Stimulated activated CD4-positive, alpha-beta T cell treated with anti-CD3 and anti-CD28 coated beads, TNF-alpha, amount 100 ng/mL, for 24 hours (primary cell): Measurements from ENCODE around the gene MEGF6.
A peak's percentile ranks its signal among the peaks of the same experiment; 100 is the strongest.

ENCODE experiments used
- DNase-seq, 3 experiments: peaks; one replicate each; pipeline ENCODE4 v3.0.0-alpha.2; 2020; ENCODE audit warnings: low read depth in 3 of 3

MEGF6 gene

DNA sequence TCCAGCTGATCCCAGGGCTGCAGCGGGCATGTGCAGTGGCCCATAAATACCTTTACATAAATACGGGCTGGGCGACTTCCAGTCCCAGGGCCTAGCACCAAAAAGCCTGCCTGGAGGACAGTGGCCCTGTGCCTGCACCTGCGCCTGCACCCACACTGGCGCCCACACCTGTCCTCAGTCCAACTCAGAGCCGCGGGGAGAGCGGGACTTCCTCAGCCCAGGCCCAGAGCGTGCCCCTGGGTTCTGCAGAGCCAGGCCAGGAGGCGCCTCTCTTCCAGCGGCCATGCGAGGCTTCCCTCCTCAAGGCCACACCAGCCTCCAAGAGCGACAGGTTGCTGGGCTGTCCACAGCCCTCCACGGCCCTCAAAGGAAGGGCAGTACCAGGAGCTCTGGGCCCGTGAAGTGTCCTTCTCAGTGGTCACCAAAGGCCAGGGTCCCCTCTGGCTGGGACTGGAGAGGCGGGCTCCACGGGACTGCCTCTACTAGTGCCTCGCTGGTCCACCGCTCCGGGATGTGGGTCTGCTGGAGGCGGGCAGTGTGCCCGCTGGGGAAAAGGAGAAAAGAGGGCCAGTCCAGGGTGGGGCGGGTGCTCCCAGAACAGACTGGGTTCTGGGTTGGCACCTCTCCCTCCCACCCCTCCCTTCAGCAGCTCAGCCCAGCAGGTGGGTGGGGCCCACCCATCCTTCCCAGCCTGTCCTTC is 121.1 kb downstream of the MEGF6 start:
- no peak for DNase-seq

DNA sequence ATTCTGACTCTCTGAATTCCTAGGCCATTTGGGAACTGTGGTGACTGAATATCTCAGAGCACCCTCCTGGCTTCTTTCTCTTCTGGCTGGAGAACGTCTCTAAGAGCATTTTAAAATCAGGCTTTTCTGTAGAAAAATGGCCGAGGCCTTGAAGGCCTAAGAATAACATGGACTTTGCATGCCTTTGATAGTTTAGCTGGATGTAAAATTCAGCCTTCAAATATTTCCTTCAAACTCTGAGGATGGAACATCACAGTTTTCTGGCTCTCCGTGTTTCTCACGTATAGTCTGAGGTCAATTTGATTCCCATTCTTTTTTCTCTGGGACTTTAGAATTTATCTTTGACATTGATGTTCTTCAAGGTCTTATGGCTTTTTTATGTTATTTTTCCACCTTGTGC is 122.9 kb downstream of the MEGF6 start:
- no peak for DNase-seq

DNA sequence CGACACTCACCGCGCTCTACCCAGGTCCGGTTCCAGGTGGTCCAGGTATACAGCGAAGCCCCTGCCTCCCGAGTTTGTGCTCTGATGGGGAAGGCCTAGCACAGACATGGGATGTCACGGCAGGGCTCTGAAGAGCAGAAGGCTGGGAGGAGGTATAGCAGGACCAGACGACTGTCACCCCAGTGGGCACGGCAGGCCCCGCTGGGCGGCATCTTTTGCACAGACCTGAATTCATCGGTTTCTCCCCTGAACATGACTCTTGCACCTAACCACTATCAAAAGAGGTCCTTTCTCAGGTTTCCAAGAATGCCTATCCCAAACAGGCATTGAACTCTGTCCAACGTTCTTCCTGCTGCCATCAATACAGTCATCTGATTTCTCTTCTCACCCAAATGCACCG is 126.3 kb downstream of the MEGF6 start:
- DNase-seq = no peak

DNA sequence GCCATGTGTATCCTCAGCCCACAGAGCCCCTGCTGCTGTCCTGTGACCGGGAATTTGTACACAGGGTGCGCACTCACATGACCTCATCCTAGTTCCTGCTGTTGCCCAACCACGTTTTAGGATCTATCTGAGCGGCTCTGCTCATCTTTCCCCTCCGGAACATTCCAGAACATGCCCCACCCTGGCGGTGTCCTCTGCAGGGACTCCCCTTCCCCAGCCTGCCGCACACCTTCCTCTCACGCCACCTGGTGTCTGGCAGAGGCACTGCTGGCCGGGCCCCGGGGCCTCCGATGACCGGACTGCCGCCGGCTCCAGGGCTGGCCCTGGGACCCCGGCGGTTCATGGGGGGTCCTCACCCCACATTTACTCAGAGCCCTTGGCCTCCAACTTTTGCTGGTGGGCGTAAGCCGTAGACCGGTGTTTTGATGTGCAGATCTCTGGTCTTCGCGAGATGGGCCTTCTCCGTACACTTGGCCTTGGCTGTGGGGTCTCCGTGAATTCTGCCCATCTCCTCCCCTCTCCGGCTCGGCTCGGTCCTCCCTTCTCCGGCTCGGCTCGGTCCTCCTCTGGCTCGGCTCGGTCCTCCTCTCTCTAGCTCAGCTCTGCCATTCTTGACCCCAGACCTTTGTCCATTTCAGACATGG is 127.4 kb downstream of the MEGF6 start:
- DNase-seq = peak in 1 of 3 experiments; percentile 47

DNA sequence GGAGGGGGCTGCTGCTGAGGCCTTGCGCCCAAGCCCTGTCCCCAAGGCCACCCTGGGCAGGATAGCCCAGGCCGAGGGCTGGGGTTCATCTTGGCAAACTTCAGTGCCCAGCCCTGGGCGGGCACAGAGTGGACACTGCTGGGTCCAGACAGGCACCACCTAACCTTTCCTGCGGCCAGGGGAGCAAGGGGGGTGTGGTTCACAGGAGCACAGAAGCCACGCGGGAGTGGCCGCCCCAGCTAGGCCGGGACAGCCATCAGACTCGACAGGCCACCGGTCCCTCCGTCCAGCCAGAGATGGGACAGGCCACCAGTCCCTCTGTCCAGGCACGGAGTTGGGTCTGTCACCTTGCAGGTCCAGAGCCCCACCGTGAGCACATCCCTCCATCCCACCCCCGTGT is 127.9 kb downstream of the MEGF6 start:
- no peak for DNase-seq

DNA sequence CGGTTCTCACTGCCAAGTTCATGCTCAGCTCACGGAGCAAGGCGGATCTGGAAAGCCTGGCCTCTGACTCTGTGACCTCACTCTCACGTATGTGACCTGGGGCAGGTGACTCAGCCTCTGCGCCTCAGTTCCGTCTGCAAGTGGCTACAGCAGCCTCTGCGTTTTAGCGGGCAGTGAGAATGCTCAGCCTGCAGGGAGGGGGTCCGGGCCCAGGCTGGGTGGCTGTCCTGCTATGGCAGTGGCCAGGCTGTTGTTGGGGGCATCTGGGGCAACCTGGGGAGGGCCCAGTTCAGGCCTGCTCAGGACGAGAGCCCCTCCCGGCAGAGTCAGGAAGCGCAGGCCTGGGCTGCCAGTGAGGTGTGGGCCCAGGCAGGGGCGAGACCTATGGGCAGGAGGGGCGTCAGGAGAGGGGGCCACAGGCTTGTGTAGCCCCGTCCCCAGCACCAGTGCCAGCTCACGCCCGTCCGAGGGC is 128.9 kb downstream of the MEGF6 start:
- DNase-seq = no peak

DNA sequence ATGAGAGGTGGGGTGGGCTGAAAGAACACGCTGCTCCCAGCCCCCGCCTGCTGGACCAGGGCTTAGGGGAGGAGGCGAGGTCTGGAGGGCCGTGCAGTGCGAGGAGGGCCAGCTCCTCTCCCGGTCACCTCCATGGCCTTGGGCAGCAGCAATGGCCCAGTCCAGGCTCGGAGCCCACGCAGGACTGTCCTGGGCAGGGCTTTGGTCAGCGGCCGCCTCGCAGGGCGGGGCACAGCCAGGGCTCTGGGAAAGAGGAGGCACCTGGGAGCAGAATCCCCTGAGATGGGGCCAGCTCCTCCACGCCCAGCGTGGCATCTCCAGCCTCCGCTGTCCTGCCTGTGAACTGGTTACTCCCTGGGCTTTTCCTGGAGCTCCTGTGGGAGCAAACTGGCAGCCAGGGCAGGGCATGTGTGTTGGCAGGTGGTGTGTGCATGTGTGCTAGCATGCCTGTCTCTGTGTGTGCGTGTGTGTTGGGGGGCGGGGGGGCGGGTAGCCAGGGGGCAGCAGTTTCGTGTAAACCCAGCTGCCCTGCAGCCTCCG is 129.4 kb downstream of the MEGF6 start:
- DNase-seq = no peak

DNA sequence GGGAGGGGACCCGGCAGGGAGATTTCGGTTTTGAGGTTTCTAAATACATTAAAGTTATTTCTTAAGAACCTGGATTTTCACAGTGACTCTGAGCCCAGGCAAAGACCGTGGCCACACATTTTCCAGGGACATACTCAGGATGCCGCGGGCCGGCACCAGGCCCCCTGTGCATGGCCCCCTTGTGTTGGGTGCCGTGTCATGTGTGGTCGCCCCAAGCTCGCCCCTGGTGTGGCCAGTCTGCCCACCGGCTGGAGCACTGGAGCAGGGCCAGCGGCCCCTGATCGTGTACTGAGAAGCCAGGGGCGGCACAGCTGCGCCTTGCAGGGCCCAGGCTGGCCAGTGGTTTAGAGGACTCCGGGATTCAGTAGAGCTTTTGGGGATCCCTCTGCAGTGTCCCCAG is 130.3 kb downstream of the MEGF6 start:
- no peak for DNase-seq

DNA sequence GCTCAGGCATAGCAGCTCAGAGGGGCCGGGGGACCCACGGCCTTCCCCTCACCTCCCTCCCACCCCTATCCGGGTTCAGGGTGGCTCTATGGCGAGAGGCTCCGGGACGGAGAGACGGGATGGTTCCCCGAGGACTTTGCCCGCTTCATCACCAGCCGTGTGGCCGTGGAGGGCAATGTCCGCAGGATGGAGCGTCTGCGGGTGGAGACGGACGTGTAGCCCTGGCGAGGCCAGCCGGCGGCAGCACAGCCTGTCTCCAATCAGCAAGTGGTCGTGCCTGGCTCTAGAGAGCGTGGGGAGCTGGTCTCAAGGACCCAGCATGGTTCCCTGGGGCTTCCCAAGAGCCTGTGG is 131.0 kb downstream of the MEGF6 start:
- DNase-seq = no peak

DNA sequence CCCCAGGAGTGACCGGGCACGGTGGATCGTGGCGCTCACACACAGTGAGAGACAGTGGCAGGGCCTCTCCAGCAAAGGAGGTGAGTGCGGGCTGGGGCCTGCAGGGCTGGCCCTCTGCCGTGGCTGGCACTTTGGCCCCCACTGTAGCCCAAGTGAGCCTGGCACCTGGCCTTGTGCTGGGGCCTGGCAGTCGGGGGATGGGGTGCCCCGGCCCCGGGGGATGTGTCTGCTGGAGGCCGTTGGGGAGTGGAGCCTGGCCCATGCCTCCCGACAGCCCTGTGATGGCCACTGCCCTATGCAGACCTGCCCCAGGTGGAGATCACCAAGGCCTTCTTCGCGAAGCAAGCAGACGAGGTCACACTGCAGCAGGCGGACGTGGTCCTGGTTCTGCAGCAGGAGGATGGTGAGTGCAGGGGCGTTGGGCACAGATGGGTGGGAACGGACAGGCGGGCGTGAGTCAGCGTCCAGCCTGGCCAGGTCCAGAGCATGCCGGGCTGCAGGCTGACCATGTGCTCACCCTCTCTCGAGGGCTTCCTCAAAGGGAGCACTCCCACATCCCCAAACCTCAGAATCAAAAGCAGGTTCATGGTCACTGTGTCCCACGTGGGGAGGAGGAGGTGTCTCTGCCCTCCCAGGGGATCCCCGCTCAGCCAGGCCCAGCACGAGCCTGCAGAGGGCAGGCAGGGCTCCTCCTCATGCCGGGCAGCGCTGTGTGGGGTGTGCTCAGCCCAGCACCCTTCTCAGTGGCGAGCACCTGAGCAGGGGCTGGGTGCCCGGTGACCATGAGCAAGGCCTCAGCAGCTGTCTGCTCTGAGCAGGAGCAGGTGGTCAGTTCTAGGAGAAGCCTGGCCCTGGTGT is 131.6 kb downstream of the MEGF6 start:
- DNase-seq = no peak

DNA sequence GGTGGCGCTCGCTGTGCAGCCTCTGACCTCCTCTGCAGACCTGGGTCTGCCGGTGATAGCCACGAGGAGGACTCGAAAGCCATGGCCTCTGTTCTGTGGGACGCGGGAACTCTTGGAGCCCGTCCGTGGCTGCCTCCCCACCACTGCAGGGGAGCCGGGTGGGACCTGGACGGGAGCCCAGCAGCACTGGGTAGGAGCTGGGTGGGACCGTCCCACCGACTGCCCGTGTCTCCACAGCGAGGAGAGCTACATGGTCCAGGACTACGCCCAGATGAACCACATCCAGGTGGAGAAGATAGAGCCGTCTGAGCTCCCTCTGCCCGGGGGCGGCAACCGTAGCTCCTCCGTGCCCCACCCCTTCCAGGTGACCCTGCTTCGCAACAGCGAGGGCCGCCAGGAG is 133.1 kb downstream of the MEGF6 start:
- DNase-seq = no peak

DNA sequence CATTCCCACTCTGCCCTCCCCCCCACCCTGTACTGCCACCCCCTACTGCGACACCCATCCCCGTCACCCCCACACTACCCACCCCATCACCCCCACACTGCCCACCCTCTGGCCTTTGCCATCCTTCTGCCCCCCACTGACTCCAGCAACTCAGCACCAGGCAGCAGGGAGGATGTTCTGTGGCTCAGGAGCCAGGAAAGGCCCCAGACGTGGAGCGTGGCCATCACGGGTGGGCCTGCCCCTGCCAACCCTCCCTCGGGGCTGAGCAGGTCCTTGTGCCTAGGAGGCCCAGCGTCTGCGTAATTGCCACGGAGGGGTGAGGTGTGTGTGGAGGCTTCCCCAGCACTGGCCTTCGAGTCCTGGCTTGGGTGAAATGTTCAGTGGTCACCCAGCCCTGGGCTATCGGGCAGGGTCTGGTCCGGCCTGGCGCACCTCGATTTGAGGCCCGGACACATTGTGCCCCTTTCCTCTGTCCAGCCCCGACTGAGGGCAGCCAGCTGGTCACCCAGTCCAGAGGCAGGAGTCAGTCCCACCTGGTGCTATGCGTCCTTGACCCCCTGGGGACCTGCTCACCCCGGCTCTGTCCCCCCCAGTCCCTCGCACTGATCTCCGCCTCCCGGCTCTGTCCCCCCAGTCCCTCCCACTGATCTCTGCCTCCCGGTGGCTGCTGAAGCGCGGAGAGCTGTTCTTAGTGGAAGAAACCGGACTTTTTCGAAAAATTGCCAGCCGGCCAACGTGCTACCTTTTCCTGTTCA is 133.9 kb downstream of the MEGF6 start:
- no peak for DNase-seq

DNA sequence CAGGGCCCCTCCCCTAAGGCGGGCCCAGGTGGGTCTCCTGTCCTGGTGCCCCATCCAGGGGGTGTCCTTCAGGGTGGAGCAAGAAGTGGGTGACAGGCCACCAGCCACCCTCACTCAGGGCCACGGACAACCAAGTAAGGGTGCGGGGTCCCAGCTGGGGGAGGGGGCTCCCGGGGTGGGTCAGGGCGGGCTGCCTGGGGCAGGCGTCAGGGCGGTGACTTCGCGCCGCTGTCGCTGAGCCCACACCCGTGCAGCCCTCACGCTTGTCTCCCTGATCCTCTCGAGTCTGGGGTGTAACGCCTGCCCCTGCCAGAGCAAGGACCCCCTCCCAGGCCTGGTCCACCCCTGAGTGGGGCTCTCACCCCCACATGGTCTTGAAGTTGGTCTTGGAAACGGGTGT is 134.6 kb downstream of the MEGF6 start:
- DNase-seq = no peak

DNA sequence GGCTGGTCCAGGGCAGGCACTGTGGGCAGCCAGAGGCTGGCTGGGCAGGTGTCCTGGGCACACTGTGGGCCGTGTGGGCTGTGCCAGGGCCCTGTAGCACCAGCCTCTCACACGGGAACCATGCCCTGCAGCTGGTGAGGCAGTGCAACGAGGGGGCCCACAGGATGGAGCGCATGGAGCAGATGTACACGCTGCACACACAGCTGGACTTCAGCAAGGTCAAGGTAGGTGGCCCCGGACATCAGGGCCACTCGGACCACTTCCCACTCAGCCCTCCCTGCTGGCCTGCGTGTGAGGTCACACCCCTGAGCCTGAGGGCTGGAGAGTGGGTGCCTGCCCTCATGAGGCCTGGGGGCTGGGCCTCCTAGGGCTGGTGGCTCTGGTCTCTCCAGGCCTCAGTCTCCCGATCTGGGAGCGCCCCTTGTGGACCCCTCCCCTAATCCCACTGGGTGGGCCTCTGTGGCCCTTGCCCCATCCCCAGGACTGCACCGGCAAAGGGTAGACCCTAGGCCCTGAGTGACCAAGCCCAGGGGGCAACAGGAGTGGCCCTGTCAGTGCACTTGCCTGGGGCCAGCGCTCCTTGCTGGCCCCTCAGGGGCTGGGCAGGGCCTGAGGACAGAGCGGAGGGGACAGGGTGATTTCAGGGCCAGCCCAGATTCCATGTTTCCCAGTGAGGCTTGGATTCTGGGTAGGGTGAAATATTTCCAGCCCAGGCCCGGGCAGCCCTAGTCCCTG is 135.3 kb downstream of the MEGF6 start:
- no peak for DNase-seq

DNA sequence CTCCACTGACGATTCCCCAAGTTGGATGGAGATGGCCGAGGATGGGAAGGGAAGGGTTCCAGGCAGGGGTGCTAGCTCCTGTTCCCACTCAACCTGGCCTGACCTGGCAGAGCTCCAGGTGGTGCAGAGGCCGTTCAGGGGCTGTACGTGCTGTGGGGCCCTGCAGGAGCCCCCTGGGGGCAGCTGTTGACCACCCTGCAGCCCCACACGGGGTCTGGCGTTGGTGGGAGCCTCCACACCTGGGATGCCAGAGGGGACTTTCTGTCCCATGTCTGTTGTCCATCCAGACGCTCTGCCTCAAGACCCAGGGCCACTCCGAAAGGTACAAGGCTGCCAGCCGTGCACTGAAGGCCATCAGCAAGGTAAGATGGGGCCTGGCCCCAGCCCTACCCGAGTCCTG is 136.9 kb downstream of the MEGF6 start:
- no peak for DNase-seq

DNA sequence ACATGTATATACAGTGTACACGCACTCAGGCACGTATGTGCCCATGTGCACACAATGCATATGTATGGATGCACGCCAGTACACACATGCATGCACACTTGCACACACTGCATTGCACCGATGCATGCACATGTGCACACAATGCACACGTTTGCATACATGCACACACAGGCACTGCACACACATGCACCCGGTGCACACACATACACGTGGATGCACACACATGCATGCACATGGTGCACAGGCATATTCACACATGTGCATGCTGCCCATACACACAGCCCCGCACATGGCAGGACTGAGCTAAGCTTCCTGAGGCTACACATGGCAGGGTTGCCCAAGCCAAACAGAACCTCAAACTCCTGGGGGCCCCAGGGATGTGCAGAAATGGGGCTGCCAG is 137.3 kb downstream of the MEGF6 start:
- DNase-seq = no peak

DNA sequence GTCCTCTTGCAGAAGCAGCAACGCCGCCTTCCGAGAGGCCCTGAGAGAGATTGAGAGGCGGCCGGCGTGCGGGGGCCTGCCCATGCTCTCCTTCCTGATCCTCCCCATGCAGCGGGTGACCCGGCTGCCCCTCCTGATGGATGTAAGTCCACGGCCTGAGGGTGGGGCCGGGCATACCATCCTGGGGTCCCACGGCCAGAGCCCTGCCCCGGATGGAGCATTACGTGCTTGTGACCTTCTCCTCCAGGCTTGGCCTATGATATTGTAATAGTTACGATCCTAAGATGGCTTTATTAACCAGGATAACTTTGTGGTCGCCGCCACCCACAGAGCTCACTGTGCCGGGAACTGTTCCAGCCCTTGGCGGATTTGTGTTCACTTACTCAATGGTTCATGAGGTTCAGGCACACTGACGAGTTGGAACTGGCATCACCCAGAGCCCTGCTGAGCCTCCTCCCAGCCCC is 137.9 kb downstream of the MEGF6 start:
- DNase-seq = no peak

DNA sequence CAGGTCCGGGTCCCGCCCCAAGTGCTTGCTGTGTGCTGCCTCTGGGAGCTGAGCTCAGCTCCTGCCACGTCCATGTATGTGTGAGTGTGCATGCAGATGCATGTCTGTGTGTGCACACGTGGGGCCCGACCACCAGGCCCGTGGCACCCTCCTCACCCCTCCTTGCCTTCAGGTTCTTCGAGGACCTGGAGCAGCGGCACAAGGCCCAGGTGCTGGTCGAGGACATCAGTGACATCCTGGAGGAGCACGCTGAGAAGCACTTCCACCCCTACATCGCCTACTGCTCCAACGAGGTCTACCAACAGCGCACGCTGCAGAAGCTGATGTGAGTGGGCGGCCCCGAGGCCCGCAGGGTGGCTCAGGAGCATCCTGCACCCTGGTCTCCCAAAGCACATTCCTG is 138.4 kb downstream of the MEGF6 start:
- DNase-seq = no peak

DNA sequence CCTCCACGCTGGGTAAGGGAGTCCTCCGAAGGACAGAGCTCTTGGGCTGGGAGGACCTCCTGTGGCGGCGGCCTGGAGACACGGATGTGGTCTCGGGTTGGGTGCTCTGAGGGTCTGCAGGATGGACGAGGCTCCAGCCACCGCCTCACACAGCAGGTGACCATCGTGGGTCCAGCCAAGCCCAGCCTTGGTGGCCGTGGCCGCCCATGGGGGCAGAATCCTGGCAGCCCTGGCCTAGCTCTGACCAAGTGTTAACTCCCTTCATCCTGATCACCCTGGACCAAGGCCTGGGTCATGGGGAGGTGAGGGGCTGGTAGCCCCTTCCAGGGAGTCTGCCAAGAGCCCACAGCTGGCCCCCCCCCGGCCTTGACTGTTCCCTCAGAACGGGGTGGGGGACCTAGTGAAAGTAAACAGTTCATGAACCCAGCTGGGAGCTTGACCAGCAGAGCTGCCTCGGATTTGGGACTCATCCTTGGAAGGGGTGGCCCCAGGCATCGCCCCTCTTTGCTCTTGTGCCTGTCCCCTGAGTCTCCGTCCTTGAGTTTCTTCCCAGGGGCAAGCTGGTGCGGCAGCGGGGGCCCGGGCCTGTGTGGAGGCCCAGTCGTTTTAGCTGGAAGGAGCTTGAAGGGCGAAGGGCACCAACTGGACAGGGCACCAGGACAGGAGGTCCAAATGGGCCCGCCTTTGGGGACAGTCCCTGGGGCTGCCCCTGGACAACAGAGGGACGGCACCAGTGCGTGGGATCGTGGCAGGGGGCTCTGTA is 139.0 kb downstream of the MEGF6 start:
- DNase-seq = no peak

DNA sequence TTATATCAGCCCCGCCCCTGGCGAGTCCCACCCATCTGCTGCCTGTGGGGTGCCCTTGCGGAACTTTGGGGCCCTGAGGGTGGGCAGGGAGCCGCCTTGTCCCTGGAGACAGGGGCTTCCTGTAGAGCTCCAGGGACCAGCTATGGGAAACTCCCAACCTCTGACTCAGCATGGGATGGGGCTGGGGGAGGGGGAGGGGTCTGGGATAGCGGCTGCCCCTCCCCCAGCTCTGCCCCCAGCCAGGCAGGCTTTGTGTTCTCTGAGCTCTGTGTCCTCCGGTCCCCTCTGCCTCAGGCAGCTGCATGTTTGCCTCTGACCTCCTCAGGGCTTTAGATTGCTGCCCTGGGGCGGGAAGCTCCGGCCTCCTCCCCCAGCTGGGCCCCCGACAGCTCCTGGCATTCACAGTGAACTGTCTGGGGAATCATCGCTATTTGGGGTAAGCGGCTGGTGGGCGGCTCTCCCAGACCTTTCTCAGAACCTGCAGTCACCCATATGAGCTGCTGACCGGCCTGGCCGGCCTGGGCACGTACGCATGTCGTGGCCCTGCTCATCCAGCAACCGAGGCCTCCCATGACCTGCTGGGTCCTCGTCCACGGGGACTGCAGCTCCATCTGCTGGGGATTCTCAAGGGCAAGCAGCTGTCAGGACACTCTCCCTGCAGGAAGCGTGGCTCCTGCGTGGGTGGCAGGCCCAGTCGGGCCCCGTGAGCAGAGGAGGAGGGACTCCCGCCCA is 139.8 kb downstream of the MEGF6 start:
- no peak for DNase-seq
